HCT116 (cell line): Measurements from ENCODE around the gene KRTAP19-8. TPM values are rescaled to one million over a fixed set of nuclear protein-coding genes. Genes with fewer than 3 reads are reported as not detected.

Source experiments
- ATAC-seq: fragments of 200-7000 bp; cut with Tn5 transposase; 2 replicates; pipeline ENCODE4 v1.9.1; 2020; ENCODE audit warnings: mild to moderate bottlenecking, moderate library complexity
- BruUV-seq: library from RNA; stranded (reverse); fragments of 400-500 nt; replicated peaks from 2 replicates; lab custom pipeline; 2021; lab: Mats Ljungman, UMichigan
- CTCF ChIA-PET: fragments of 300-600 bp; sonication (Branson Sonifier 250); formaldehyde crosslinking; loops from one replicate; lab custom pipeline; 2021; ENCODE audit warnings: antibody characterized with exemption; lab: Charles Lee
- POLR2A ChIA-PET: fragments of 300-600, 350-600 bp; sonication (Branson Sonifier 250); formaldehyde crosslinking; loops from one replicate; lab custom pipeline; 2021; ENCODE audit warnings: antibody characterized with exemption; lab: Charles Lee
- RAD21 ChIA-PET, 2 experiments: fragments of 300-600 bp; sonication (Branson Sonifier 250); formaldehyde crosslinking; loops; one replicate each; lab custom pipeline; 2023; ENCODE audit warnings: low total read pairs in 2 of 2; ENCODE audit not compliant: uncharacterized antibody in 2 of 2, unreplicated experiment in 2 of 2, low non-redundant PET in 1 of 2; lab: Charles Lee
- DNase-seq: peaks from one replicate; pipeline ENCODE4 v3.0.0-alpha.2; 2010; ENCODE audit warnings: low read depth, low spot score
- H2AFZ ChIP-seq: fragments of 200-600 bp; shearing (Covaris generic), sonication (generic); 2 replicates; pipeline ENCODE4 v1.6.1; 2017; ENCODE audit warnings: low read depth, mixed run types, mixed read lengths, antibody characterized with exemption, low read length; ENCODE audit not compliant: poor library complexity, severe bottlenecking
- H3K27ac ChIP-seq: 2 replicates; pipeline ENCODE4 v1.5.1; 2012; ENCODE audit warnings: low read depth, low read length
- H3K27me3 ChIP-seq: fragments of 200-600 bp; sonication (generic); 2 replicates; pipeline ENCODE4 v1.6.1; 2016; ENCODE audit warnings: mixed run types, low read length, mixed read lengths; ENCODE audit not compliant: insufficient read depth
- H3K36me3 ChIP-seq, 2 experiments: fragments of 200-500 bp in 1 of 2; fragments of 200-600 bp in 1 of 2; sonication (Bioruptor generic) in 1 of 2; sonication (generic) in 1 of 2; 2 replicates each; pipeline versions ENCODE4 v1.5.1 to v1.6.1; 2014 to 2016; ENCODE audit warnings: low read length in 2 of 2, inconsistent platforms in 1 of 2, mixed read lengths in 1 of 2, mixed run types in 1 of 2; ENCODE audit not compliant: insufficient read depth in 2 of 2, control insufficient read depth in 1 of 2
- H3K4me1 ChIP-seq, 2 experiments: fragments of 200-600 bp in 1 of 2; sonication (generic) in 1 of 2; 2 replicates each; pipeline versions ENCODE4 v1.5.1 to v1.6.1; 2012 to 2017; ENCODE audit warnings: low read length in 2 of 2, inconsistent platforms in 1 of 2, mild to moderate bottlenecking in 1 of 2, mixed read lengths in 1 of 2, mixed run types in 1 of 2, moderate library complexity in 1 of 2; ENCODE audit not compliant: insufficient read depth in 2 of 2, control insufficient read depth in 1 of 2
- H3K4me2 ChIP-seq: fragments of 200-600 bp; sonication (generic); 2 replicates; pipeline ENCODE4 v1.6.1; 2017; ENCODE audit warnings: mixed run types, low read length, mixed read lengths
- H3K4me3 ChIP-seq, 2 experiments: fragments of 200-600 bp in 1 of 2; sonication (generic) in 1 of 2; replicated peaks in 1 of 2; 2 replicates each; pipeline ENCODE4 v1.5.1; 2011 to 2016; ENCODE audit warnings: low read length in 2 of 2, control low read depth in 1 of 2, low read depth in 1 of 2, mild to moderate bottlenecking in 1 of 2, mixed read lengths in 1 of 2, mixed run types in 1 of 2
- H3K79me2 ChIP-seq: fragments of 200-600 bp; sonication (generic); 2 replicates; pipeline ENCODE4 v1.6.1; 2017; ENCODE audit warnings: mild to moderate bottlenecking, mixed run types, low read length, moderate library complexity, mixed read lengths; ENCODE audit not compliant: insufficient read depth
- H3K9ac ChIP-seq: fragments of 200-600 bp; sonication (generic); 2 replicates; pipeline ENCODE4 v1.6.1; 2016; ENCODE audit warnings: low read length, mixed read lengths
- H3K9me2 ChIP-seq: fragments of 200-600 bp; sonication (generic), shearing (Covaris generic); 2 replicates; pipeline ENCODE4 v1.6.1; 2017; ENCODE audit warnings: mixed run types, mild to moderate bottlenecking, moderate library complexity; ENCODE audit not compliant: insufficient read depth
- H3K9me3 ChIP-seq, 2 experiments: fragments of 200-500 bp in 1 of 2; fragments of 200-600 bp in 1 of 2; sonication (Bioruptor generic) in 1 of 2; sonication (generic) in 1 of 2; 2 replicates each; pipeline ENCODE4 v1.6.1; 2014 to 2017; ENCODE audit warnings: low read length in 2 of 2, mixed read lengths in 2 of 2, inconsistent platforms in 1 of 2, low read depth in 1 of 2, mild to moderate bottlenecking in 1 of 2, mixed run types in 1 of 2, moderate library complexity in 1 of 2; ENCODE audit not compliant: control insufficient read depth in 1 of 2, insufficient read depth in 1 of 2
- H4K20me1 ChIP-seq: fragments of 200-600 bp; sonication (generic), shearing (Covaris generic); 2 replicates; pipeline ENCODE4 v1.6.1; 2017; ENCODE audit warnings: mixed run types, mild to moderate bottlenecking, moderate library complexity; ENCODE audit not compliant: insufficient read depth
- ATF3 ChIP-seq: IDR thresholded peaks from 2 replicates; pipeline ENCODE4 v1.6.1; 2012
- CBX3 ChIP-seq: IDR thresholded peaks from 2 replicates; pipeline ENCODE4 v1.6.1; 2012; ENCODE audit warnings: low read depth
- CEBPB ChIP-seq: IDR thresholded peaks from 2 replicates; pipeline ENCODE4 v1.6.1; 2012; ENCODE audit warnings: low read depth
- CTCF ChIP-seq, 3 experiments: fragments of 200-600 bp in 1 of 3; sonication (generic) in 1 of 3; IDR thresholded peaks in 2 of 3; conservative IDR thresholded peaks in 1 of 3; 2 replicates each; pipeline ENCODE4 v1.5.1; 2012 to 2017; ENCODE audit warnings: low read depth in 2 of 3, low read length in 2 of 3, antibody characterized with exemption in 1 of 3, borderline replicate concordance in 1 of 3, control low read depth in 1 of 3, mild to moderate bottlenecking in 1 of 3, mixed read lengths in 1 of 3, mixed run types in 1 of 3, moderate library complexity in 1 of 3; ENCODE audit not compliant: insufficient read depth in 1 of 3
- ELF1 ChIP-seq: IDR thresholded peaks from 2 replicates; pipeline ENCODE4 v1.6.1; 2012; ENCODE audit warnings: low read depth, borderline replicate concordance
- EZH2phosphoT487 ChIP-seq: fragments of 200-600 bp; IDR thresholded peaks from 2 replicates; pipeline ENCODE4 v1.6.1; 2018; ENCODE audit warnings: antibody characterized with exemption, borderline replicate concordance
- FOSL1 ChIP-seq: IDR thresholded peaks from 2 replicates; pipeline ENCODE4 v1.6.1; 2012; ENCODE audit warnings: low read depth
- JUND ChIP-seq: IDR thresholded peaks from 2 replicates; pipeline ENCODE4 v1.6.1; 2012
- POLR2A ChIP-seq: IDR thresholded peaks from 2 replicates; pipeline ENCODE4 v1.7.0; 2011; ENCODE audit warnings: borderline replicate concordance; ENCODE audit not compliant: insufficient read depth, insufficient read length; ENCODE audit errors: extremely low read depth
- POLR2AphosphoS5 ChIP-seq: IDR thresholded peaks from 2 replicates; pipeline ENCODE4 v1.6.1; 2011; ENCODE audit warnings: mild to moderate bottlenecking, low read depth, low read length, moderate library complexity
- SP1 ChIP-seq: IDR thresholded peaks from 2 replicates; pipeline ENCODE4 v1.6.1; 2012; ENCODE audit warnings: low read depth
- TCF7L2 ChIP-seq: IDR thresholded peaks from 2 replicates; pipeline ENCODE4 v1.7.0; 2011; ENCODE audit warnings: borderline replicate concordance, inconsistent platforms; ENCODE audit not compliant: insufficient read depth, insufficient read length; ENCODE audit errors: extremely low read depth
- ZBTB33 ChIP-seq: IDR thresholded peaks from 2 replicates; pipeline ENCODE4 v1.6.1; 2011; ENCODE audit warnings: mild to moderate bottlenecking, low read length, moderate library complexity; ENCODE audit not compliant: insufficient replicate concordance; ENCODE audit errors: extremely low read depth
- intact Hi-C: fragments of 100-400 bp; cut with micrococcal nuclease; formaldehyde crosslinking; loops from 2 replicates; pipeline ENCODE4 v1.10.0; 2022
- total RNA-seq: library from RNA; stranded (reverse); gene quantifications from one replicate; pipeline ENCODE4 v1.2.1, GENCODE V29; 2021; ENCODE audit not compliant: unreplicated experiment

KRTAP19-8 gene
- total RNA-seq, 1 experiment from 2014 or later = not detected

GRCh38 chr21:31011412-31011811 is 26.9 kb downstream of the KRTAP19-8 start:
- Histone ChIP-seq H3K9ac (no peak overlapping the region), H3K27ac (no peak overlapping the region), H3K36me3 (no peaks in the 10 kb centered on the region), H3K9me2 (no peaks in the 10 kb centered on the region), H3K4me1 (no peaks in the 10 kb centered on the region), H3K27me3 (no peaks in the 10 kb centered on the region), H3K9me3 (no peaks in the 10 kb centered on the region), H4K20me1 (no peaks in the 10 kb centered on the region), H3K4me2 (no peak overlapping the region), H2AFZ (no peak overlapping the region), H3K79me2 (no peaks in the 10 kb centered on the region), H3K4me3 (no peak overlapping the region)
- intact Hi-C loops = no loop called here
- RAD21 ChIA-PET = no interaction called here
- ATAC-seq (no peak), DNase-seq (no peak)
- no TSS peak for BruUV-seq
- TF ChIP-seq SP1 = no peak
- TF ChIP-seq CEBPB = no peak
- no peak for TF ChIP-seq ELF1
- TF ChIP-seq JUND = no peak
- no peak for TF ChIP-seq FOSL1
- no peak for TF ChIP-seq ATF3
- no peak for TF ChIP-seq CBX3
- no peak for TF ChIP-seq ZBTB33
- TF ChIP-seq CTCF (IDR thresholded peaks at IDR 0.05 in 2 of 3, conservative IDR thresholded peaks at IDR 0.05 in 1 of 3; ENCODE audit: borderline replicate concordance in 1 of 3, insufficient read depth in 1 of 3, low read depth in 2 of 3, low read length in 2 of 3) = no peak
- no peak for TF ChIP-seq POLR2AphosphoS5
- TF ChIP-seq EZH2phosphoT487 = no peak
- no peak for TF ChIP-seq TCF7L2
- TF ChIP-seq POLR2A = no peak
- POLR2A ChIA-PET = no interaction called here
- CTCF ChIA-PET = no interaction called here
